Tibial nerve (tissue), 4 donors: ENCODE data around the gene LTBP1.

ENCODE experiments used
- CTCF ChIP-seq, 5 experiments: fragments of 200-600 bp in 3 of 5; fragments of 450-650 bp in 2 of 5; sonication (generic) in 3 of 5; IDR thresholded peaks; one replicate each; pipeline ENCODE4 v1.5.1; 2016 to 2019; ENCODE audit warnings: antibody characterized with exemption in 5 of 5, mild to moderate bottlenecking in 3 of 5, moderate library complexity in 2 of 5
- EP300 ChIP-seq, 2 donors: sonication (generic); formaldehyde crosslinking; IDR thresholded peaks; one replicate each; pipeline ENCODE4 v1.6.1; 2017; ENCODE audit warnings: antibody characterized with exemption in 2 of 2, mild to moderate bottlenecking in 1 of 2
- POLR2A ChIP-seq, 2 donors: fragments of 450-650 bp; IDR thresholded peaks; one replicate each; pipeline ENCODE4 v1.6.1; 2017; ENCODE audit warnings: antibody characterized with exemption in 2 of 2, mild to moderate bottlenecking in 2 of 2, moderate library complexity in 2 of 2

GRCh38 chr2:33135645-33136044 is 188.9 kb downstream of the LTBP1 start:
- TF ChIP-seq POLR2A (IDR thresholded peaks at IDR 0.05), result no peak
- TF ChIP-seq CTCF (IDR thresholded peaks at IDR 0.05), result no peak
- no peak for TF ChIP-seq EP300 (IDR thresholded peaks at IDR 0.05)
